SHP77 (cell line): ENCODE measurements around the gene DLX6.

ENCODE experiments used
- DNase-seq, 2 experiments: peaks; one replicate each; lab custom pipeline; 2025; lab: John Stamatoyannopoulos, UW

Gene DLX6

GRCh38 chr7:96995406-96996110 is 9.8 kb upstream of the DLX6 start:
- DNase-seq: no peak

- no peak for DNase-seq
Observed at GRCh38 chr7:96996111-96996957, 9.0 kb upstream of the DLX6 start.

GRCh38 chr7:96996958-96997511 is 8.3 kb upstream of the DLX6 start:
- no peak for DNase-seq

- DNase-seq: no peak
Observed at GRCh38 chr7:96997512-96998032, 7.8 kb upstream of the DLX6 start.

- no peak for DNase-seq
Observed at GRCh38 chr7:96998333-96998732, 7.0 kb upstream of the DLX6 start.

GRCh38 chr7:96998744-96999143 is 6.6 kb upstream of the DLX6 start:
- DNase-seq: no peak

- DNase-seq: no peak
Observed at GRCh38 chr7:97001221-97001620, 4.1 kb upstream of the DLX6 start.

GRCh38 chr7:97001656-97002554 is 3.4 kb upstream of the DLX6 start:
- no peak for DNase-seq

GRCh38 chr7:97002555-97003261 is 2.6 kb upstream of the DLX6 start:
- DNase-seq: no peak

- DNase-seq: no peak
Observed at GRCh38 chr7:97003262-97004246, 1.8 kb upstream of the DLX6 start.

- DNase-seq: no peak
Observed at GRCh38 chr7:97004247-97005182, 838 bp upstream of the DLX6 start.

- DNase-seq: peak; percentile 47 to 74
Observed at GRCh38 chr7:97006055-97006815, 882 bp downstream of the DLX6 start.

GRCh38 chr7:97006816-97007582 is 1.6 kb downstream of the DLX6 start:
- DNase-seq: no peak

- DNase-seq: no peak
Observed at GRCh38 chr7:97007583-97007861, 2.2 kb downstream of the DLX6 start.

GRCh38 chr7:97008275-97008917 is 3.0 kb downstream of the DLX6 start:
- DNase-seq: no peak

GRCh38 chr7:97009753-97010732 is 4.7 kb downstream of the DLX6 start:
- DNase-seq: no peak
